Thyroid gland (tissue), 4 donors: Measurements from ENCODE around the gene ZBTB42. TPM values are rescaled to one million over a fixed set of nuclear protein-coding genes. Genes with fewer than 3 reads are reported as not detected.

ENCODE experiments used
- DNase-seq, 2 donors: peaks; one replicate each; pipeline ENCODE4 v3.0.0-alpha.2; 2019
- H3K27ac ChIP-seq, 3 donors: fragments of 200-600 bp; sonication (generic); 1 replicate in 2 of 3; 2 replicates in 1 of 3; pipeline ENCODE4 v1.5.1; 2016 to 2019; ENCODE audit warnings: mild to moderate bottlenecking in 1 of 3, moderate library complexity in 1 of 3
- H3K27me3 ChIP-seq: fragments of 200-600 bp; sonication (generic); one replicate; pipeline ENCODE4 v1.5.1; 2019
- H3K36me3 ChIP-seq, 2 donors: fragments of 200-600 bp; sonication (generic); one replicate each; pipeline ENCODE4 v1.5.1; 2016 to 2019
- H3K4me1 ChIP-seq, 2 donors: fragments of 200-600 bp; sonication (generic); one replicate each; pipeline ENCODE4 v1.5.1; 2017 to 2019
- H3K4me3 ChIP-seq, 3 donors: fragments of 200-600 bp; sonication (generic); replicated peaks in 1 of 3; 1 replicate in 2 of 3; 2 replicates in 1 of 3; pipeline ENCODE4 v1.5.1; 2016; ENCODE audit warnings: mild to moderate bottlenecking in 1 of 3
- H3K9me3 ChIP-seq: fragments of 200-600 bp; sonication (generic); one replicate; pipeline ENCODE4 v1.5.1; 2017
- CTCF ChIP-seq, 6 experiments: fragments of 200-600 bp in 3 of 6; fragments of 450-650 bp in 3 of 6; sonication (generic) in 3 of 6; IDR thresholded peaks; one replicate each; pipeline ENCODE4 v1.5.1; 2016 to 2019; ENCODE audit warnings: antibody characterized with exemption in 6 of 6, mild to moderate bottlenecking in 2 of 6, inconsistent platforms in 1 of 6, moderate library complexity in 1 of 6
- POLR2A ChIP-seq, 2 donors: fragments of 450-650 bp; IDR thresholded peaks; one replicate each; pipeline ENCODE4 v1.6.1; 2017; ENCODE audit warnings: antibody characterized with exemption in 2 of 2, mild to moderate bottlenecking in 2 of 2, moderate library complexity in 1 of 2
- WGBS, 2 donors: methylation state at CpG; one replicate each; pipeline ENCODE4 v1.1.5; 2017; 5-methylcytosine and 5-hydroxymethylcytosine counted together
- intact Hi-C: fragments of 100-400 bp; cut with DNase I; formaldehyde crosslinking; loops from one replicate; pipeline ENCODE4 v1.15.1; 2023
- total RNA-seq, 4 donors: library from RNA; depleted of rRNA; stranded (reverse); fragments of >200 nt; gene quantifications; one replicate each; pipeline ENCODE4 v1.2.3, GENCODE V29; 2016

Gene ZBTB42
- total RNA-seq, 4 donors from 2014 or later: 12.9 to 29.4 (median 16.8) TPM

GRCh38 chr14:104792101-104792884, 8.6 kb upstream of the ZBTB42 start:
- Histone ChIP-seq H3K9me3 (no peaks in the 10 kb centered on the region), H3K36me3 (peaks cover 0 to 19% of the 10 kb centered on the region in 2 donors), H3K4me3 (no peak overlapping the region), H3K4me1 (peaks cover 46 to 57% of the 10 kb centered on the region in 2 donors), H3K27me3 (no peaks in the 10 kb centered on the region), H3K27ac (peak overlapping the region; percentile 46 to 66 (median 57))
- no peak for TF ChIP-seq POLR2A (IDR thresholded peaks at IDR 0.05)
- TF ChIP-seq CTCF (IDR thresholded peaks at IDR 0.05): no peak
- DNase-seq: peak; percentile 86 to 92
- intact Hi-C loops: no loop called here
- 49 to 61% methylated on average over 14 to 21 of the region's 25 CpGs for WGBS, 2 donors

- H3K4me3 ChIP-seq: no peak overlapping the region
- 79 to 80% methylated on average over 14 to 16 of the region's 16 CpGs for WGBS, 2 donors
- no peak for DNase-seq
Observed at GRCh38 chr14:104792945-104793702, 7.8 kb upstream of the ZBTB42 start.

GRCh38 chr14:104793703-104793959, 7.3 kb upstream of the ZBTB42 start:
- no peaks in the 10 kb centered on the region for H3K9me3 ChIP-seq
- peaks cover 0 to 19% of the 10 kb centered on the region in 2 donors for H3K36me3 ChIP-seq
- TF ChIP-seq CTCF (IDR thresholded peaks at IDR 0.05) (no peak), POLR2A (IDR thresholded peaks at IDR 0.05) (no peak)
- H3K4me1 ChIP-seq: peaks cover 53 to 63% of the 10 kb centered on the region in 2 donors
- H3K27me3 ChIP-seq: no peaks in the 10 kb centered on the region
- peak overlapping the region in 1 of 3 donors; percentile 24 for H3K27ac ChIP-seq
- 83 to 88% methylated on average over 2 of the region's 2 CpGs for WGBS, 2 donors
- intact Hi-C loops: no loop called here
- peak overlapping the region in 1 of 3 donors; percentile 75 for H3K4me3 ChIP-seq
- DNase-seq: no peak

More at GRCh38 chr14:104792945-104793702, 7.8 kb upstream of the ZBTB42 start:
- no peak for TF ChIP-seq POLR2A (IDR thresholded peaks at IDR 0.05)
- no peak for TF ChIP-seq CTCF (IDR thresholded peaks at IDR 0.05)
- peak overlapping the region in 2 of 3 donors; percentile 46 to 66 for H3K27ac ChIP-seq
- intact Hi-C loops: no loop called here
- peaks cover 0 to 19% of the 10 kb centered on the region in 2 donors for H3K36me3 ChIP-seq
- H3K4me1 ChIP-seq: peaks cover 53 to 64% of the 10 kb centered on the region in 2 donors
- H3K27me3 ChIP-seq: no peaks in the 10 kb centered on the region
- no peaks in the 10 kb centered on the region for H3K9me3 ChIP-seq

GRCh38 chr14:104794099-104794498, 6.8 kb upstream of the ZBTB42 start:
- DNase-seq: no peak
- H3K36me3 ChIP-seq: peaks cover 0 to 19% of the 10 kb centered on the region in 2 donors
- H3K4me1 ChIP-seq: peaks cover 53 to 58% of the 10 kb centered on the region in 2 donors
- H3K4me3 ChIP-seq: peak overlapping the region in 2 of 3 donors; percentile 75 to 82
- H3K27me3 ChIP-seq: no peaks in the 10 kb centered on the region
- no peak for TF ChIP-seq POLR2A (IDR thresholded peaks at IDR 0.05)
- no peak for TF ChIP-seq CTCF (IDR thresholded peaks at IDR 0.05)
- H3K9me3 ChIP-seq: no peaks in the 10 kb centered on the region
- WGBS, 2 donors: 15 to 31% methylated on average over 9 to 15 of the region's 15 CpGs
- intact Hi-C loops: no loop called here
- peak overlapping the region in 2 of 3 donors; percentile 24 to 32 for H3K27ac ChIP-seq

- intact Hi-C loops: no loop called here
- H3K4me3 ChIP-seq: peak overlapping the region; percentile 51 to 82 (median 75)
- 3% methylated on average over 7 of the region's 16 CpGs; no CpG with 5 or more reads in 1 of the 2 donors for WGBS, 2 donors
- H3K27me3 ChIP-seq: no peaks in the 10 kb centered on the region
- no peaks in the 10 kb centered on the region for H3K9me3 ChIP-seq
- peaks cover 54 to 58% of the 10 kb centered on the region in 2 donors for H3K4me1 ChIP-seq
- peak; percentile 58 to 66 for DNase-seq
- H3K36me3 ChIP-seq: peaks cover 0 to 18% of the 10 kb centered on the region in 2 donors
- peak overlapping the region in 2 of 3 donors; percentile 32 to 59 for H3K27ac ChIP-seq
- TF ChIP-seq POLR2A (IDR thresholded peaks at IDR 0.05) (no peak), CTCF (IDR thresholded peaks at IDR 0.05) (no peak)
Observed at GRCh38 chr14:104794631-104794992, 6.3 kb upstream of the ZBTB42 start.
